Renal cortical epithelial cell (primary cell): Measurements from ENCODE around the gene OGFR. TPM values are rescaled to one million over a fixed set of nuclear protein-coding genes. Genes with fewer than 3 reads are reported as not detected.

Source experiments
- DNase-seq: peaks from one replicate; pipeline ENCODE4 v3.0.0-alpha.2; 2011; ENCODE audit warnings: low read depth
- total RNA-seq: library from RNA; depleted of rRNA; stranded (reverse); fragments of >200 nt; gene quantifications from 2 replicates; pipeline ENCODE4 v1.2.3, GENCODE V29; 2014

The OGFR gene
- total RNA-seq, result 35.3 and 45.8 TPM in 2 replicates

DNA sequence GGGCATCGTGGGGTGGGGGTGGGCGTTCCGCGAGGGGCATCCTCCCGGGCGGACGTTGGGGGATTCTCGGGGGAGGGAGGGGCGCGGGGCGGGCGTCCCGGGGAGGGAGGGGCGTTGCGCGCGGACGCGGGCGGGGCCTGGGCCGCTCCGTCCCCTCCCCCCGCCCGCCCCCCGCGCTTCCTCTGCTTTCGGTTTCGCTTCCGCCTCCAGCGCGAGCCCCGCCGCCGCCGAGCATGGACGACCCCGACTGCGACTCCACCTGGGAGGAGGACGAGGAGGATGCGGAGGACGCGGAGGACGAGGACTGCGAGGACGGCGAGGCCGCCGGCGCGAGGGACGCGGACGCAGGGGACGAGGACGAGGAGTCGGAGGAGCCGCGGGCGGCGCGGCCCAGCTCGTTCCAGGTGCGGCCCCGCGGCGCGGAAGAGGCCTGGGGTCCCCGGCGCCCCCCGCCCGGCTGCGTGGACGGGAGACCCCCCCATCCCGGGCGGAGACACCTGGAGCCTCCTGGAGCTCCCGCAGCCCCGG lies at the start of gene OGFR:
Gene OGFR, plus strand, starts transcription at position 209 of the 528 bp plus-strand sequence. Its CDS starts 25 bp downstream, at position 234.
- DNase-seq, result no peak

DNA sequence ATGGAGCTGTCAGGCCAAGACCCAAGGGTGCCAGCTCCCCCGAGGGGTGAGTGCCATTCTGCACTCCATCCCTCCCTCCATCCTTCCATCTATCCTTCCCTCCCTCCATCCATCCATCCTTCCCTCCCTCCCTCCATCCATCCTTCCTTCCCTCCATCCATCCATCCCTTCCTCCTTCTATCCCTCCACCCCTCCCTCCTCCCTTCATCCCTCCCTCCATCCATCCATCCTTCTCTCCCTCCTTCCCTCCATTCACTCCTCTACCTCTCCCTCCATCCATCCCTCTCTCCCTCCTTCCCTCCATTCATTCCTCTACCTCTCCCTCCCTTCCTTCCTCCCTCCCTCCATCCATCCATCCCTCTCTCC lies 49.7 kb upstream of the OGFR start:
- DNase-seq, result no peak

DNA sequence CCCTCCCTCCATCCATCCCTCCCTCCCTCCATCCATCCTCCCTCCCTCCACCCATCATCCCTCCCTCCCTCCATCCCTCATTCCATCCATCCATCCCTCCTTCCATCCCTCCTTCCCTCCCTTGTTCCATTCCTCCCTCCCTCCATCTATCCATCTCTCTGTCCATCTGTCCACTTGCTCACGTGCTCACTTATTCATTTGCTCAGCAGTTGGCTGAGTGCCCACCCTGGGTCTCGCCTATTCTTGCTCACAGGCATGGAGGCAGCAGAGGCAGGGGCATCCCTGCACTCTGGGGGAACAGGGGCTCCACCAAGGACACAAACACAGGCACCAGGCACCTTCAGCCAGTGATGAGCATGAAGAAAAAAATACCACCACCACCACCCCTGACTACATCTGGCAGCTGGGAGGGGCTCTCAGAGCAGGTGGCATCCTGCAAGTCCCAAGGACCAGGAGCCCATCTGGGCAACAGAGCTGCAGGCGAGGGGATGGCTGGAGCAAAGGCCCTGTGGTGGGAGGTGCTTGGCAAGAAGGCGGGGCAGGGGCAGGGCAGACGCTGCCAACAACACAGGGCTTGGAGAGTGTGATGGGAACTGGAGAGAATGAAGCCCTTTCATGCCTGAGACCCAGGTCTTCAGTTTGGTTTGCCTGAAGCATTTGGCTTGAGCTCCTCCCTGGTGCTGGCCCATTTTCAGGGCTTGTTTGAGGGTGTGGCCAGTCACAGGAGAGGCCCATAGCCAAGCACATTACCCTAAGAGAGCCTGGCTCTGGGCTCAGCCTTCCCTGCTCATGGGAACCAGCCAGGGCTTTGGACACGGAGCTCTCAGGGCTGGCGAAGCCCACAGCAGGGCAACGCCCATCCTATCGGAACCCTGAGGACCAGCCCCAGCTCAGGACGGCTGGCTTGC lies 48.6 kb upstream of the OGFR start:
- no peak for DNase-seq

GRCh38 chr20:62758226-62758912 lies 46.3 kb upstream of the OGFR start:
- DNase-seq, result no peak

GRCh38 chr20:62759981-62760431 lies 44.6 kb upstream of the OGFR start:
- DNase-seq, result no peak

DNA sequence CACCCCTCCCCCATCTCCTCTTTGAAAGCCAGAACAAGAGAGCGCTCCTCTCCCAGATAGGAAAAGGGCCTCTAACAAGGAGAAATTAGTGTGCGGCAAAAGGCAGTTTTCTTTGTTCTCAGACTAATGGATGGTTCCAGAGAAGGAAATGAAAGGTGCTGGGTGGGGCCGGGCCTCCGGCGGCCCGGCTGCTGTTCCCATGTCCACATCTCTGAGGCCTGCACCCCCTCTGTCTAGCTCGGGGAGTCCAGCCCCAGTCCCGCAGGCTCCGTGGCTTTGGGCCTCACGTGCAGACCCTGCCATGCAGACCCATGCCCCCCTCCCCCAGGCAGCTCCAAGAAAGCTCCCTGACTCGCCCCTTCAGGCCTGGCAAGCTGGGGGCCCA lies 44.2 kb upstream of the OGFR start:
- no peak for DNase-seq

DNA sequence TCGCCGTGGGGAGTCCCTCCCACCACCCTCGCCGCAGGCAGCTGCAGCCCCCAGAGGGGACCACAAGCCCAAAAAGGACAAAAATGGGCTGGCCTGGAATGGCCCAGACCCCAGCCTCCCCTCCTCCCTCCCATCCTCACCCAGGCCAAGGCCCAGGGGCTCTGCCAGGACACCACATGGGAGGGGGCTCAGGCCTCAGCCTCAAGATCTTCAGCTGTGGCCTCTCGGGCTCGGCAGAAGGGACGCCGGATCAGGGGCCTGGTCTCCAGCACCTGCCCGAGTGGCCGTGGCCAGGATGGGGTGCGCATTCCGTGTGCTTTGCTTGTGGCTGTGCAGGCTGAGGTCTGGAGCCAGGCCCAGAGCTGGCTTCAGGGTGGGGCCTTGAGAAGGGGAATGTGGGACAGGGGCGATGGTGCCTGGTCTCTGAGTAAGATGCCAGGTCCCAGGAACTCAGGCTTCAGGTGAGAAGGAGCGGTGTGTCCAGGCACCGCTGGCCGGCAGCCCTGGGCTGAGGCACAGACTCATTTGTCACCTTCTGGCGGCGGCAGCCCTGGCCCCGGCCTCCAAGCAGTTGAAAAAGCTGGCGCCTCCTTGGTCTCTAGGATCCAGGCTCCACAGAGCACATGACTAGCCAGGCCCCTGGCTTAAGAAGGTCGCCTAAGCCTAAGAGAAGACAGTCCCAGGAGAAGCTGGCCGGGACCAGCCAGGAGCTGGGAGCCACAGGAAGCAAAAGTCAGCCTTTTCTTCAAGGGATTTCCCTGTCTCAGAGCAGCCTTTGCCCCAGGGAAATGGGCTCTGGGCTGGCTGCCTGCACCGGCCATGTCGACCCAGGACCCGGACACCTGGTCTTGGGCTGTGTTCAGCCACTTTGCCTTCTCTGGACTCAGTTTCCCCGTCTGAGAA lies 43.5 kb upstream of the OGFR start:
- DNase-seq, result no peak

GRCh38 chr20:62761759-62762131 lies 42.9 kb upstream of the OGFR start:
- DNase-seq, result no peak

DNA sequence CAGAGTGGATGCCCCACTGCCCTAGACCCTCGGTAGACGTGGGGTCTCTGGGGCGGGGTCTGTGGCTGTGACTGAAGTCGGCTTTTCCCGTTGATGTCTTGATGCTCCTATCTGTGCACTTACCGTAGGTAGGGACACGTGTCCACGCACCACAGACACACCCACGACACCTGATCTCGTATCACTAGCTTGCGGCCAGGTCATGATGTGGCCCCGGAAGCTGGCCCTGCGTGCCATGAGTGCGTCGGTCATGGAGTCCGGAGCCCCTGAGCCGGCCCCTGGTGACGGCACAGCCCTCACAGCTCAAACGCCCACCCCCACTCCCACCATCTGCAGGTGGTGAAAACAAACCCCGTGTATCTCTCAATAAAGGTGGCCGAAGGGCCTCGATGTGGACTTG lies 42.3 kb upstream of the OGFR start:
- no peak for DNase-seq

DNA sequence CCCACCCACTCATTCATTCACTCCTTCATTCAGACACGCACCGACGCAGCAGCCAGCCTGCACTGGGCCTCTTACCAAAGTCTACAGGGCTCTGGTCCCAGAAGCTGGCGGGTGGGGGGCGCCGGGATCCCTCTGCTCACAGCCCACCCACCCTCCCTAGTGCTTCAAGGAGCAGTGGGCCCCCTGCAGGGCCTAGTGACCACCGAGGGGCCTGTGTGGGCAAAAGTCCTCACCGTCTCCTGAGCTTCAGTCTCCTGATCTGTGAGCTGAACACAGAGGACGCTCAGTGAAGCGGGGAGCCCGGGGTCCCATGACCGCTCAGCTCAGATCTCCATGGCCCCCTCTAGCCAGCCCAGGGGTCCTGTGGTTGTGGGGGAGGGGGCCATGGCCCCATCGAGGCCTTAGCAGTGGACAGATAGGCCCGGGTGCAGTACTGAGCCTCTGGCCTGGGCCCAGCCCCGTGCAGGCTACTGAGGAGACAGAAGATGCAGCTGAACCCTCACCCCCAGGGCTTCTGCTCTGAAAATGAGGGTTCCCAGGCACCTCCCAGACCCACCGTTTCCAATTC lies 41.8 kb upstream of the OGFR start:
- DNase-seq, result no peak

- DNase-seq, result no peak
Measured at GRCh38 chr20:62763404-62763803, 41.2 kb upstream of the OGFR start.

- no peak for DNase-seq
Measured at GRCh38 chr20:62764156-62764935, 40.3 kb upstream of the OGFR start.

DNA sequence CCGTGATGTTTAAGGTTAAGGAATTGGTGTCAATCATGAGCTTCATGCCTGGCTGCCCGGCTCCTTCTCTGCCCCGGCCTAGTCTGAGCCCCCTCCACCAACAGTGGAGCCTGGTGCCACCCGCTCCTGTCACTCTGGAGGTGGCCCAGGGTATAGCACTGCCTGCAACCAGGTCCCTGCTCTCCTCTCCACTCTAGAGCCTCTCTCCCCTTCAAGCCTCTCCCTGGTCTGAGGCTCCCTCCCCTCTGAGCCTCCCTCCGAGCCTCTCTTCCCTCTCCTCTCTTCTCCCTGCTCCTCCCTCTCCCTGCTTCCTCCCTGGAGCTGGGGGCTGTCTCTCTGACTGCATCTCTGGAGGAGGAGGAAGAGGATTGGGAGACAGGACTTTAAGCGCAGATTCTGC lies 39.6 kb upstream of the OGFR start:
- DNase-seq, result no peak

DNA sequence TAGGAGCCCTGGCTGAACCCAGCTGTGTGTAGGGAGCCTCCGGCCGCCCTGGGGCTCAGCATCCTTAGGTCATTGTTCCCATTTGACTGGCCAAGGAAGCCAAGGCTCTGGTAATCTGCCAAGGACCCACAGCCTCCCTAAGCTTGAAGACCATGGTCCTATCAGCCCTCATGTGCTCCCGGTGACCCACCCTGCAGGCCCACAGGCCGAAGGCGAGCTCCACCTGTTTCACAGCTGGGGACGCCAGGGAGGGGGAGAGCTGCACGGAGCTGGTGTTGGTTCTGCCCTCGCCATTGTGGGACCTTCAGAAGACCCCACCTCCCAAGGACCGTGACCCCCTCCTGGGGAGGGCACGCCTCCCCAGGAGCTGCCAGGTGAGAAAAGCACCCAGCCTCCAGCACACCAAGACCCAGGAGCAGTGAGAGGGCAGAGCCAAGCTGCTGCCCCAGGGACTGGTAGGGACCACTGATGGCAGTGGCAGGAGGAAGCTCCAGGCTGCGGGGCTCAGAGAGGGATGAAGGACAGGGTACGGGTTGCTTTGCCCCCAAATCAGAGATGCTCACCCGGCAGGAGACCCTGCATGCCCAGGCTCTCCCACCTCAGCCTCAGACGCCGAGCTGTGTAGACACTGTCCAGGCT lies 39.1 kb upstream of the OGFR start:
- DNase-seq, result no peak

- DNase-seq, result no peak
Measured at GRCh38 chr20:62766071-62766450, 38.6 kb upstream of the OGFR start.

GRCh38 chr20:62766716-62767115 lies 37.9 kb upstream of the OGFR start:
- peak; percentile 13 for DNase-seq

GRCh38 chr20:62768234-62768546 lies 36.4 kb upstream of the OGFR start:
- DNase-seq, result no peak

DNA sequence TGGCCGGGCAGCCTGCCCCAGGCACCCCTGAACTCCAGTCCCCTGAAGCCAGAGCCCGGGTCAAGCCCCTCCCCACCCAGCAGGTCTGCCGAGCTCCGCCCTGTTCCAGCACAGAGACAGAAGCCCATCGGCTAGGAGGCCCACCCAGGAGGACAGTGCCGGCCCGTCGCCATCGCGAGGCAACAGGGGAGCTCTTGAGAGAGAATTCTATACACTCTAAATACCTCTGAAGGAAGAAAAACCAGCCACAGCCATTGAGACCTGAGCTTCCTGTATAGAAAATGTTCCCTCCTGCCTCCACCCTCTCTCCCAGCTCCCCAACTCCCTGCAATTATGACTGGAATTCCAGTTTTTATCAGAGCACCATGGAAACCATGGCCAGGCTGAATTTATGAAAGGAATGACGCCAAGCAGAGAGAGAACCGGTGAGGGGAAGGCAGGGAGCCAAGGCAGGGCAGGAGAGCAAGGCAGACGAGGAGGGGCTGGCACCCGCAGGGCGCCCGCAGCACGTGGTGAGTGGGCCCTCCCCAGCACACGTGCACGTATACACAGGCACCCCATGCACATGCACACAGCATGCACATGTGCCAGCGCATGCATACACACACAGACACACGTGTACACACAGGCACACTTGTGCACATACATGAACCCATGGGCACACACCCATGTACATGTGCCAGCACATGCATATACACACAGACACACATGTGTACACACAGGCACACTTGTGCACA lies 35.9 kb upstream of the OGFR start:
- no peak for DNase-seq

DNA sequence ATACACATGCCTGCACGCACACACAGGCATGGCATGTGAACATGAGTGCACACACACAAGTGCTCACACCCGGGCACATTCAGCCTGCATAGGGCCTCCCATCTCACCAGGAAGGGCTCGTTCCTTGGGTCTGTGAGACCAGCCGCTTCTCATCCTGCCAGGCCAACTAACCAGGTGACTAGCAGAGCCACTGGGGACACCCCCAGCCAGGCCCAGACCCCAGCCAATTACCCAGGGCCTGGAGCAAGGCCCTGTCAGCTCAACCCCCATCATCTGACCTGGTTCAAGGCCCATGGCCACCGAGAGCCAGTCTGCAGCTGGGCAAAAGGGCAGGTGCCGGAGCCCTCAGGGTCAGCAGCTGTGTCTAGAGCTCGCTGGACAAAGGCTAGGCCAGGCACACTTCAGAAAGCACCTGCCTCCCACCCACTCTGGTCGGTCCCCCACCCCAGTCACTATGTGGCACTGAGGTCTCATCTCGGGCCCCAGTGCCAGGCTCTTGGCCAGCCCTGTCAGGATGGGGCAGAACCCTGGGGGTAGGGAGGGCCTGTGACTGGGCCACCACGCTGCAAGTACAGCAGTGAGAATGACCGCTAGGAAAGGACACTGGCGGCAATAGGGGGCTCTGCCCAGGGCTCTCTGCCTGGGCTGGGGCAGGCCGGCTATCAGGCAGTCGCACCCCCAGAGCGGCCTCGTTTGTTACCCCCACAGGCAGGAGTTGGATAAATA lies 35.1 kb upstream of the OGFR start:
- no peak for DNase-seq
